ENCODE data around the gene WWOX. TPM values are rescaled to one million over a fixed set of nuclear protein-coding genes. Genes with fewer than 3 reads are reported as not detected.

Gene WWOX
- total and polyA plus RNA-seq, 2 of the 13 experiments (the other 11 are each of a cell fraction or from before 2014, with no cell fraction given): 9.1 to 37.4 TPM

DNA sequence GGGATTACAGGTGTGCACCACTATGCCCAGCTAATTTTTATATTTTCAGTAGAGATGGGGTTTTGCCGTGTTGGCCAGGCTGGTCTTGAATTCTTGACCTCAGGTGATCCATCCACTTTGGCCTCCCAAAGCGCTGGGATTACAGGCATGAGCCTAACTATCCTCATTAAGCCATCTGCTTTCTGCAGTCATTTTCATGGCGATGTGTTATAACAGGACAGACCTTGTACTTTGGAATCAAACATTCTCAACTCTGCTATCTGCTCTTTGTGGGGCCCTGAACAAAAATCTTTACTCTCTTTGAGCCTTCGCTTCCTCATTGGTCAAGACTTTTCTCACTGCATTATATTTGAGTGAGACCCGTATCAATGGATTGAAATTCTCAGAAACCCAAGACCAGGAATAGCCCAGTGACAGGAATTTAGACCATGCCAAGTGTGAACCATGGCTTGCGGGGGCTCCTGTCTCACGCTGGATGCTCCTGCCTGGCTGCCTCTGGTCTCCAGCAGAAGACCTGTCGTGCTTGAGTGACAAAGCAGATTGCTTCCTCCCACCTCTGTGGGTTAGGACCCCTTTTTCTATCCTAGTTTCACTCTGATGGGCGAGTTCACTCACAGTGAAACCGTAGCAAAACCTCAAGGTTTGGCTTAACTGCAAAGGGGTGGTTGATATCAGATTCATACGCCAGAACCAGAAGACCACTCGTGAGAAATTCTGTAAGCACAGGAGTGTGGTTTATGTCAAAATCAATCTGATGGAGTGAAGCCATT lies 982.0 kb downstream of the WWOX start (continued):
- TF ChIP-seq, protein P1, sequence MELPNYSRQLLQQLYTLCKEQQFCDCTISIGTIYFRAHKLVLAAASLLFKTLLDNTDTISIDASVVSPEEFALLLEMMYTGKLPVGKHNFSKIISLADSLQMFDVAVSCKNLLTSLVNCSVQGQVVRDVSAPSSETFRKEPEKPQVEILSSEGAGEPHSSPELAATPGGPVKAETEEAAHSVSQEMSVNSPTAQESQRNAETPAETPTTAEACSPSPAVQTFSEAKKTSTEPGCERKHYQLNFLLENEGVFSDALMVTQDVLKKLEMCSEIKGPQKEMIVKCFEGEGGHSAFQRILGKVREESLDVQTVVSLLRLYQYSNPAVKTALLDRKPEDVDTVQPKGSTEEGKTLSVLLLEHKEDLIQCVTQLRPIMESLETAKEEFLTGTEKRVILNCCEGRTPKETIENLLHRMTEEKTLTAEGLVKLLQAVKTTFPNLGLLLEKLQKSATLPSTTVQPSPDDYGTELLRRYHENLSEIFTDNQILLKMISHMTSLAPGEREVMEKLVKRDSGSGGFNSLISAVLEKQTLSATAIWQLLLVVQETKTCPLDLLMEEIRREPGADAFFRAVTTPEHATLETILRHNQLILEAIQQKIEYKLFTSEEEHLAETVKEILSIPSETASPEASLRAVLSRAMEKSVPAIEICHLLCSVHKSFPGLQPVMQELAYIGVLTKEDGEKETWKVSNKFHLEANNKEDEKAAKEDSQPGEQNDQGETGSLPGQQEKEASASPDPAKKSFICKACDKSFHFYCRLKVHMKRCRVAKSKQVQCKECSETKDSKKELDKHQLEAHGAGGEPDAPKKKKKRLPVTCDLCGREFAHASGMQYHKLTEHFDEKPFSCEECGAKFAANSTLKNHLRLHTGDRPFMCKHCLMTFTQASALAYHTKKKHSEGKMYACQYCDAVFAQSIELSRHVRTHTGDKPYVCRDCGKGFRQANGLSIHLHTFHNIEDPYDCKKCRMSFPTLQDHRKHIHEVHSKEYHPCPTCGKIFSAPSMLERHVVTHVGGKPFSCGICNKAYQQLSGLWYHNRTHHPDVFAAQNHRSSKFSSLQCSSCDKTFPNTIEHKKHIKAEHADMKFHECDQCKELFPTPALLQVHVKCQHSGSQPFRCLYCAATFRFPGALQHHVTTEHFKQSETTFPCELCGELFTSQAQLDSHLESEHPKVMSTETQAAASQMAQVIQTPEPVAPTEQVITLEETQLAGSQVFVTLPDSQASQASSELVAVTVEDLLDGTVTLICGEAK (IDR thresholded peaks at IDR 0.05): no peak
- TF ChIP-seq, protein P1 (CRISPR knock-in tag; IDR thresholded peaks at IDR 0.05): 0 out of 2 replicates have a peak, but pooled peaks have one; percentile 37
- no peak for TF ChIP-seq ZSCAN30 (CRISPR knock-in tag; IDR thresholded peaks at IDR 0.05)
- no peak for TF ChIP-seq ZMYM3 (CRISPR knock-in tag; IDR thresholded peaks at IDR 0.05)
- no peak for TF ChIP-seq ATF7 (IDR thresholded peaks at IDR 0.05)
- TF ChIP-seq ATF7 (CRISPR knock-in tag; IDR thresholded peaks at IDR 0.05): no peak
- no peak for TF ChIP-seq ZBTB34 (CRISPR knock-in tag; IDR thresholded peaks at IDR 0.05)
- peak; percentile 40; the same call in 1 of the 2 replicates for TF ChIP-seq TBX2 (CRISPR knock-in tag; IDR thresholded peaks at IDR 0.05; ENCODE audit: borderline replicate concordance)
- no peak for TF ChIP-seq NONO (IDR thresholded peaks at IDR 0.05)
- no peak for TF ChIP-seq NONO (CRISPR knock-in tag; conservative IDR thresholded peaks at IDR 0.05)
- no peak for TF ChIP-seq GTF3A (CRISPR knock-in tag; conservative IDR thresholded peaks at IDR 0.05)
- TF ChIP-seq ELF1 (CRISPR knock-in tag; IDR thresholded peaks at IDR 0.05): no peak
- TF ChIP-seq ZSCAN21 (CRISPR knock-in tag; IDR thresholded peaks at IDR 0.05; ENCODE audit: borderline replicate concordance): no peak
- no peak for TF ChIP-seq POLR2G (IDR thresholded peaks at IDR 0.05; ENCODE audit: low read depth, low read length)
